Mesothelial cell of epicardium (in vitro differentiated cells): ENCODE data around the gene A2M. TPM values are rescaled to one million over a fixed set of nuclear protein-coding genes. Genes with fewer than 3 reads are reported as not detected.

ENCODE experiments used
- DNase-seq, 2 experiments: peaks; one replicate each; pipeline ENCODE4 v3.0.0; 2021; ENCODE audit warnings: low spot score in 2 of 2; ENCODE audit not compliant: unreplicated experiment in 2 of 2
- H3K27ac Mint-ChIP-seq: 2 replicates; pipeline ENCODE4 v1.8.0; 2021; ENCODE audit warnings: mixed read lengths
- H3K27me3 Mint-ChIP-seq: 2 replicates; pipeline ENCODE4 v1.8.0; 2021; ENCODE audit warnings: low read depth, mixed read lengths
- H3K36me3 Mint-ChIP-seq: 2 replicates; pipeline ENCODE4 v1.8.0; 2021; ENCODE audit warnings: mixed read lengths
- H3K4me1 Mint-ChIP-seq: 2 replicates; pipeline ENCODE4 v1.8.0; 2021; ENCODE audit warnings: mixed read lengths
- H3K4me3 Mint-ChIP-seq: 2 replicates; pipeline ENCODE4 v1.8.0; 2021; ENCODE audit warnings: mild to moderate bottlenecking, moderate library complexity, mixed read lengths
- H3K9me3 Mint-ChIP-seq: 2 replicates; pipeline ENCODE4 v1.8.0; 2021; ENCODE audit warnings: mixed read lengths
- CTCF ChIP-seq: fragments of 200-600 bp; sonication (generic); IDR thresholded peaks from one replicate; pipeline ENCODE4 v1.5.0; 2021; ENCODE audit warnings: antibody characterized with exemption; ENCODE audit not compliant: unreplicated experiment
- total RNA-seq: library from RNA; stranded (reverse); gene quantifications from 3 replicates; pipeline ENCODE4 v1.2.1, GENCODE V29; 2021

The A2M gene
- total RNA-seq, 1 donor from 2014 or later, result 3.8 TPM

GRCh38 chr12:9064201-9064814 is 51.4 kb downstream of the A2M start:
- H3K4me1 Mint-ChIP-seq, result peaks cover 25% of the 10 kb centered on the region
- H3K36me3 Mint-ChIP-seq, result no peaks in the 10 kb centered on the region
- TF ChIP-seq CTCF, result no peak
- H3K27ac Mint-ChIP-seq, result peak overlapping the region; percentile 91
- no peaks in the 10 kb centered on the region for H3K27me3 Mint-ChIP-seq
- no peaks in the 10 kb centered on the region for H3K9me3 Mint-ChIP-seq
- DNase-seq, result peak; percentile 52 to 75
- H3K4me3 Mint-ChIP-seq, result peak overlapping the region; percentile 79

- no peak for TF ChIP-seq CTCF
- no peaks in the 10 kb centered on the region for H3K36me3 Mint-ChIP-seq
- peaks cover 26% of the 10 kb centered on the region for H3K4me1 Mint-ChIP-seq
- no peaks in the 10 kb centered on the region for H3K27me3 Mint-ChIP-seq
- DNase-seq, result no peak
- no peaks in the 10 kb centered on the region for H3K9me3 Mint-ChIP-seq
- H3K4me3 Mint-ChIP-seq, result no peak overlapping the region
- peak overlapping the region; percentile 70 for H3K27ac Mint-ChIP-seq
These were observed 63.1 kb downstream of the A2M start for GRCh38 chr12:9052610-9053009.

GRCh38 chr12:9051158-9051550 is 64.6 kb downstream of the A2M start:
- TF ChIP-seq CTCF, result no peak
- Mint-ChIP-seq H3K27ac (no peak overlapping the region), H3K4me1 (peaks cover 22% of the 10 kb centered on the region), H3K4me3 (no peak overlapping the region), H3K36me3 (no peaks in the 10 kb centered on the region), H3K27me3 (no peaks in the 10 kb centered on the region), H3K9me3 (peaks cover 2% of the 10 kb centered on the region)
- no peak for DNase-seq

GRCh38 chr12:9050521-9051157 is 65.1 kb downstream of the A2M start:
- Mint-ChIP-seq H3K9me3 (peaks cover 7% of the 10 kb centered on the region), H3K4me3 (no peak overlapping the region), H3K36me3 (no peaks in the 10 kb centered on the region), H3K27ac (no peak overlapping the region), H3K4me1 (peaks cover 17% of the 10 kb centered on the region), H3K27me3 (no peaks in the 10 kb centered on the region)
- DNase-seq, result no peak
- TF ChIP-seq CTCF, result no peak

GRCh38 chr12:9049520-9050133 is 66.1 kb downstream of the A2M start:
- H3K4me1 Mint-ChIP-seq, result peaks cover 15% of the 10 kb centered on the region
- H3K4me3 Mint-ChIP-seq, result no peak overlapping the region

More at GRCh38 chr12:9049520-9050133, 66.1 kb downstream of the A2M start:
- H3K27ac Mint-ChIP-seq, result no peak overlapping the region
- H3K27me3 Mint-ChIP-seq, result no peaks in the 10 kb centered on the region
- DNase-seq, result no peak
- TF ChIP-seq CTCF, result peak; percentile 57
- no peaks in the 10 kb centered on the region for H3K36me3 Mint-ChIP-seq
- H3K9me3 Mint-ChIP-seq, result peaks cover 11% of the 10 kb centered on the region
